DOHH2 (cell line): Measurements from ENCODE around the gene ATP11A.

Source experiments
- CTCF ChIP-seq: fragments of 200-600 bp; sonication (generic); IDR thresholded peaks from one replicate; pipeline ENCODE4 v1.5.1; 2014; ENCODE audit warnings: antibody characterized with exemption, mild to moderate bottlenecking, low read depth, low read length; ENCODE audit not compliant: poor library complexity, severe bottlenecking
- EZH2phosphoT487 ChIP-seq: fragments of 200-600 bp; sonication (generic); IDR thresholded peaks from 2 replicates; pipeline ENCODE4 v1.6.1; 2017; ENCODE audit warnings: borderline replicate concordance, mild to moderate bottlenecking, antibody characterized with exemption, low read length, moderate library complexity, mixed read lengths

GRCh38 chr13:112923962-112924361 lies 234.1 kb downstream of the ATP11A start:
- TF ChIP-seq CTCF (no peak), EZH2phosphoT487 (no peak)
